GM12873 (cell line): ENCODE results near the gene LPXN.

Source experiments
- TF ChIP-seq, protein P1 (sequence below): IDR thresholded peaks from 2 replicates; pipeline ENCODE4 v1.5.1; 2012; ENCODE audit warnings: low read depth, mild to moderate bottlenecking, moderate library complexity, low read length, control low read depth; ENCODE audit not compliant: insufficient read depth; ENCODE audit errors: missing control alignments

LPXN gene

DNA sequence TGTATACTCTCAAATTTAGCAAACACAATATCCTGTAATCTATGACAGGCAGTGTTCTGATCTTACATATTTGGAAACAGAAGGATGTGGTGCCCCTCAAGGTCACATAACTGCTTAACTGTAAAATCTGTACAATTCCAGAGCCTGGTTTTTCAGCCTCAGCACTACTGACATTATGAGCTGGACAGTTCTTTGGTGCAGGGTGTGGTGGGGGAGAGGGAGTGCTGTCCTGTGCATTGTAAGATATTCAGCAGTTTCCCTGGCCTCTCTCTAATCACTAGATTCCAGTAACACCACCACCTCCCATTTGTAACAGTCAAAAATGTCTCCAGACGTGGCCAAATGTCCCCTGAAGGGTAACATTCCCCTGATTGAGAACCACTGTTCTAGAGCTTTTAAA, 65.9 kb downstream of the LPXN start:
- TF ChIP-seq, protein P1, sequence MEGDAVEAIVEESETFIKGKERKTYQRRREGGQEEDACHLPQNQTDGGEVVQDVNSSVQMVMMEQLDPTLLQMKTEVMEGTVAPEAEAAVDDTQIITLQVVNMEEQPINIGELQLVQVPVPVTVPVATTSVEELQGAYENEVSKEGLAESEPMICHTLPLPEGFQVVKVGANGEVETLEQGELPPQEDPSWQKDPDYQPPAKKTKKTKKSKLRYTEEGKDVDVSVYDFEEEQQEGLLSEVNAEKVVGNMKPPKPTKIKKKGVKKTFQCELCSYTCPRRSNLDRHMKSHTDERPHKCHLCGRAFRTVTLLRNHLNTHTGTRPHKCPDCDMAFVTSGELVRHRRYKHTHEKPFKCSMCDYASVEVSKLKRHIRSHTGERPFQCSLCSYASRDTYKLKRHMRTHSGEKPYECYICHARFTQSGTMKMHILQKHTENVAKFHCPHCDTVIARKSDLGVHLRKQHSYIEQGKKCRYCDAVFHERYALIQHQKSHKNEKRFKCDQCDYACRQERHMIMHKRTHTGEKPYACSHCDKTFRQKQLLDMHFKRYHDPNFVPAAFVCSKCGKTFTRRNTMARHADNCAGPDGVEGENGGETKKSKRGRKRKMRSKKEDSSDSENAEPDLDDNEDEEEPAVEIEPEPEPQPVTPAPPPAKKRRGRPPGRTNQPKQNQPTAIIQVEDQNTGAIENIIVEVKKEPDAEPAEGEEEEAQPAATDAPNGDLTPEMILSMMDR, result no peak

DNA sequence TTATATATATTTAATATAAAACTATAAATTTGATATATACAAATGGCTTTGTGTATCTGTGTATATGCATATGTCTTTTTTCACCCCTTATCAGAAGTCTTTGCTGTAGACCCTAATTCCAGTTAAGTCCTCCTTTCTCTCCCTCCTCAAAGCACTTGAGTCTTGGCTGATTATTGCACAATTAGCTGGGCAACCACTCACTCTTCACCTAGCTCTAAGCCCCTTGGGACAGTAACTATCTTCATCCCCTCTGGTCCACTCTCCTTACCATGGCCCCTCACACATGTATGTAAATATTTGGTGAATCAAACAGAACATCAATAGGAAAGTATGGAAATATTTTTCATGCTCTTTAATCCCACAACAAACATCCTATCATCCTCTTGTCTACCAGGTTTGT, 66.8 kb downstream of the LPXN start:
- TF ChIP-seq, protein P1, result no peak

DNA sequence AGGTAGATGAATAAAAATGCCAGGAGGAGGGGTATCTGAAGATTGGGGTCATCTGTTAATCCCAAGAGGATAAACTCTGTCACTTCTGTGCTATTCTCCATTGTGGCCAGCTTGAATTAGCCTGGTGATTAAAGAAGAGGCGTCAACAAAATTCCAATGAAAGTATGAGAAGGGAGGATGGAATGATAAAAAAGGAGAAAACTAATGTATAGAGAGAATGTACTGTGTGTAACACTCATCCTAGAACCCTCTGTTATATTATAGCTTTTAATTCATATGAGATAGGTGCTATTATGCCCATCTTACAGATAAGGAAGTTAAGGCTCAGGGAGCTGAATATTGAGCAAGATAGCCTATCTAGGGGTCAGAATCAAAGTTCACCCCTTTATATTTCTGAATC, 67.7 kb downstream of the LPXN start, which contains the start of gene OR5B21:
Gene OR5B21 (minus strand): TSS at position 101 of the 400 bp plus-strand sequence. CDS start 0 bp downstream, at position 101.
- TF ChIP-seq, protein P1, result no peak

DNA sequence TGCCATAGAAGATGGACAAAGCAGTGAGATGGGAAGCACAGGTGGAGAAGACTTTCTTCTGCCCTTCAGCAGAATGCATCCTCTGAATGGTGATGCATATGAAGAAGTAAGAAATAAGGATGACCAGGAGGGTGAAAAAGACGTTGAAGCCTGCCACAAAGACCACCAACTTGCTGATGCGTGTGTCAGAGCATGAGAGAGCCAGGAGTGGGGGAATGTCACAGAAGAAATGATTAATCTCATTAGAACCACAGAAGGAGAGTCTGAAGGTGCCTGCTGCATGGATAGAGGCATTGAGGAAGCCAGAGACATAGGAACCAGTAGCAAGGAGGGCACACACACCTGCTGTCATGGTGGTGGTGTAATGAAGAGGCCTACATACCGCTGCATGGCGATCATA, 68.3 kb downstream of the LPXN start:
- TF ChIP-seq, protein P1, result no peak

DNA sequence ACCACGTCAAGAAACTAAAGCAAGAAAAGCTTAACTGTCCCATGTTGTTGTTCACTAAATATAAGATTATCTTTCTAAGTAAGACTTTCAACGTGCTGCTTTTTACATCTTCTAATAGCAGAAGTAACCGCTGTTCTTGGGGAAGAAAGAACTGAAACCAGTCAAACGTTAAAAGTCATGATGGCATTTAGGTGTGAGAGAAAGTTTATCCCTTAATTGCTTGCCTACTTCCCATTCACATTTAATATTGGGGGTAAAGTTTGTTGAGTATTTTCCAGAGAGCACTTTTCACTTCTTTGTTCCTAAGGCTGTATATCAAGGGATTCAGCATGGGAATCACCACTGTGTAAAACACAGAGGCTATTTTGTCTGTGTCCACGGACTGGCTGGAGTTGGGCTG, 68.7 kb downstream of the LPXN start:
- TF ChIP-seq, protein P1, result no peak

DNA sequence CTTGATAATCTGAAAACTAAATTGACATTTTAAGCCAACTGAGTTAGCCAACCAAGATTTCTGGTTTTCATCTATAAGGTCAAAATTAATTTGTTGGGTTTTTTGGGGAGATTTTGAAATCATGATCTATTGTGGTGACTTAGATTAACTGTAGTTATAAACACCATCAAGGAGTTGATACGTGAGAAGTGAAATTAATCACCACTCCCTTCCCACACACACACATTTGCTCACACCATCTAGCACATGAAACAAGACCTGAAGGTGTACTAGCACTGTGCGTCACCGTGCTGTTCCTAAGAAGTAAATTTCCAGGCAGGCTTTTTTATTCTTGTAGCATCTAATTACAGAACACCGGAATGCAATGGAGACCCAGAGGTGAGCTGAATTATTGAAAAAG, 69.8 kb downstream of the LPXN start:
- TF ChIP-seq, protein P1, result no peak

DNA sequence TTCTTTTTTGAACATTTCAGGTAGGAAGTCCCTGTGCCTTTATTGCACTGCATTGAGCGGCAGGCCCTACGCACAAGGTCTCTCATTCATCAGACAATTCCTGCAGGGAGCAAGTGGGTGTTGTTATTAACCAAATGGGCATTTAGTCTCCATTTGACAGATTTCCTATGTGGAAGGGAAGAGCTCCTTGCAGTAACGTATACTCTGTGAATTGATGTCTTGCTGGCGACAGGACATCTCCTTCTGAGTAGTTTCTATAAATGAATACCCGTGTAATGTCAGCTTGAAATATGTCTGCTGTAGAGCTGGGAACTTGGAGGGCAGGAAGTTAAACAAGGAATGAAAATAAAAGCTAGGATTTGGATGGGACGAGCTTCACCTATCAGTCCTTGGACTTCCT, 71.4 kb downstream of the LPXN start:
- TF ChIP-seq, protein P1, result no peak
